ENCODE results near the gene LANCL1.

DNA sequence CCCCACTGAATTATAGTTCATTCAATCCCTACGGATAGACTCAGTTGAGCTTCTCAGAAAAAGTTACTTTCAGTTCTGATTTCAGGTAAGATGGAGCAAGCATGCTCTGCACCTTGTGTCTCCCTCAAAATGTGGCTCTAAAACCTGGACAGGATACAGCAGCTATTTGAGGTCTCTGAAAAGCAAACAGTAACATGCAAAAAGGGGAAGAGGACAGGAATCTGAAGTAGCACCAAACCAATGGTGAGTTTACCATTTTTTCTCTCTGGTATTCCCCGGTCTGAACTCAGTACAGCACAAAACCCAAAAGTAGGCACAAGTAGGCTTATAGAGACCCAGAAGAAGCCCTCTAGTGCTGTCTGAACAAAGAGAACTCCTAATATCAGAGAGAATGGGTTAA is 34.1 kb downstream of the LANCL1 start:
- TF ChIP-seq, protein P1, sequence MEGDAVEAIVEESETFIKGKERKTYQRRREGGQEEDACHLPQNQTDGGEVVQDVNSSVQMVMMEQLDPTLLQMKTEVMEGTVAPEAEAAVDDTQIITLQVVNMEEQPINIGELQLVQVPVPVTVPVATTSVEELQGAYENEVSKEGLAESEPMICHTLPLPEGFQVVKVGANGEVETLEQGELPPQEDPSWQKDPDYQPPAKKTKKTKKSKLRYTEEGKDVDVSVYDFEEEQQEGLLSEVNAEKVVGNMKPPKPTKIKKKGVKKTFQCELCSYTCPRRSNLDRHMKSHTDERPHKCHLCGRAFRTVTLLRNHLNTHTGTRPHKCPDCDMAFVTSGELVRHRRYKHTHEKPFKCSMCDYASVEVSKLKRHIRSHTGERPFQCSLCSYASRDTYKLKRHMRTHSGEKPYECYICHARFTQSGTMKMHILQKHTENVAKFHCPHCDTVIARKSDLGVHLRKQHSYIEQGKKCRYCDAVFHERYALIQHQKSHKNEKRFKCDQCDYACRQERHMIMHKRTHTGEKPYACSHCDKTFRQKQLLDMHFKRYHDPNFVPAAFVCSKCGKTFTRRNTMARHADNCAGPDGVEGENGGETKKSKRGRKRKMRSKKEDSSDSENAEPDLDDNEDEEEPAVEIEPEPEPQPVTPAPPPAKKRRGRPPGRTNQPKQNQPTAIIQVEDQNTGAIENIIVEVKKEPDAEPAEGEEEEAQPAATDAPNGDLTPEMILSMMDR (IDR thresholded peaks at IDR 0.05) = no peak
- TF ChIP-seq, protein P2, sequence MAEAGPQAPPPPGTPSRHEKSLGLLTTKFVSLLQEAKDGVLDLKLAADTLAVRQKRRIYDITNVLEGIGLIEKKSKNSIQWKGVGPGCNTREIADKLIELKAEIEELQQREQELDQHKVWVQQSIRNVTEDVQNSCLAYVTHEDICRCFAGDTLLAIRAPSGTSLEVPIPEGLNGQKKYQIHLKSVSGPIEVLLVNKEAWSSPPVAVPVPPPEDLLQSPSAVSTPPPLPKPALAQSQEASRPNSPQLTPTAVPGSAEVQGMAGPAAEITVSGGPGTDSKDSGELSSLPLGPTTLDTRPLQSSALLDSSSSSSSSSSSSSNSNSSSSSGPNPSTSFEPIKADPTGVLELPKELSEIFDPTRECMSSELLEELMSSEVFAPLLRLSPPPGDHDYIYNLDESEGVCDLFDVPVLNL (CRISPR knock-in tag; IDR thresholded peaks at IDR 0.05; ENCODE audit: borderline replicate concordance, low read depth) = no peak
- TF ChIP-seq TCF7 (CRISPR knock-in tag; IDR thresholded peaks at IDR 0.05; ENCODE audit: low read depth) (no peak), ESRRA (CRISPR knock-in tag; IDR thresholded peaks at IDR 0.05; ENCODE audit: borderline replicate concordance) (no peak), ZNF263 (CRISPR knock-in tag; IDR thresholded peaks at IDR 0.05; ENCODE audit: low read depth) (no peak), SP1 (CRISPR knock-in tag; conservative IDR thresholded peaks at IDR 0.05) (no peak), ZNF232 (CRISPR knock-in tag; IDR thresholded peaks at IDR 0.05) (no peak), JUN (CRISPR knock-in tag; IDR thresholded peaks at IDR 0.05) (no peak), NR3C1 (CRISPR knock-in tag; conservative IDR thresholded peaks at IDR 0.05; ENCODE audit: low read depth) (no peak), ATF3 (CRISPR knock-in tag; conservative IDR thresholded peaks at IDR 0.05) (no peak), ELF4 (CRISPR knock-in tag; IDR thresholded peaks at IDR 0.05; ENCODE audit: low read depth) (no peak)
